ENCODE results near the gene SLC47A2.

Gene SLC47A2

GRCh38 chr17:19747829-19748806 is 31.7 kb upstream of the SLC47A2 start, which contains the start of gene ALDH3A1:
TSS of gene ALDH3A1 (minus strand) at chr17:19748298. CDS start at chr17:19745129, 3,169 bp downstream.
- no peak for DNase-seq

GRCh38 chr17:19747159-19747719 is 30.9 kb upstream of the SLC47A2 start:
- no peak for DNase-seq

GRCh38 chr17:19746517-19746916 is 30.1 kb upstream of the SLC47A2 start:
- no peak for DNase-seq

GRCh38 chr17:19744922-19745757 is 28.8 kb upstream of the SLC47A2 start:
- DNase-seq, result peak; percentile 89 to 94

- DNase-seq, result peak in 1 of 2 donors; percentile 22
These were observed 28.1 kb upstream of the SLC47A2 start for GRCh38 chr17:19744492-19744891.

- DNase-seq, result no peak
These were observed 27.0 kb upstream of the SLC47A2 start for GRCh38 chr17:19743101-19744100.

GRCh38 chr17:19742495-19742894 is 26.1 kb upstream of the SLC47A2 start:
- DNase-seq, result no peak

GRCh38 chr17:19741832-19742457 is 25.6 kb upstream of the SLC47A2 start:
- no peak for DNase-seq

- DNase-seq, result no peak
These were observed 24.5 kb upstream of the SLC47A2 start for GRCh38 chr17:19740933-19741332.

- no peak for DNase-seq
These were observed 23.1 kb upstream of the SLC47A2 start for GRCh38 chr17:19739241-19740201.

- DNase-seq, result no peak
These were observed 22.4 kb upstream of the SLC47A2 start for GRCh38 chr17:19738757-19739156.

- no peak for DNase-seq
These were observed 21.7 kb upstream of the SLC47A2 start for GRCh38 chr17:19738073-19738449.

- DNase-seq, result no peak
These were observed 21.1 kb upstream of the SLC47A2 start for GRCh38 chr17:19737305-19738072.

- DNase-seq, result no peak
These were observed 19.7 kb upstream of the SLC47A2 start for GRCh38 chr17:19736071-19736470.

- no peak for DNase-seq
These were observed 17.7 kb upstream of the SLC47A2 start for GRCh38 chr17:19733953-19734526.

- no peak for DNase-seq
These were observed 15.2 kb upstream of the SLC47A2 start for GRCh38 chr17:19731626-19732025.

- DNase-seq, result no peak
These were observed 14.5 kb upstream of the SLC47A2 start for GRCh38 chr17:19730843-19731242.

- no peak for DNase-seq
These were observed 13.5 kb upstream of the SLC47A2 start for GRCh38 chr17:19729900-19730299.

- DNase-seq, result no peak
These were observed 11.7 kb upstream of the SLC47A2 start for GRCh38 chr17:19728084-19728495.
